Astrocyte (in vitro differentiated cells and primary cell): ENCODE data around the gene CACNA2D4. TPM values are rescaled to one million over a fixed set of nuclear protein-coding genes. Genes with fewer than 3 reads are reported as not detected.

Source experiments
- DNase-seq: peaks from one replicate; pipeline ENCODE4 v3.0.0-alpha.2; 2010; ENCODE audit warnings: low read depth
- FAIRE-seq: peaks from 2 replicates; lab custom pipeline; 2011; peaks lifted over from hg19 to GRCh38; lab: Jason Lieb, UNC
- H2AFZ ChIP-seq: 2 replicates; pipeline ENCODE4 v1.6.0; 2012; ENCODE audit warnings: low read depth, low read length, inconsistent platforms
- H3K27ac ChIP-seq: 2 replicates; pipeline ENCODE4 v1.5.1; 2011; ENCODE audit warnings: low read depth, low read length, inconsistent platforms
- H3K27me3 ChIP-seq: 2 replicates; pipeline ENCODE4 v1.6.0; 2011; ENCODE audit warnings: low read length, inconsistent platforms; ENCODE audit not compliant: insufficient read depth
- H3K36me3 ChIP-seq: 2 replicates; pipeline ENCODE4 v1.5.1; 2011; ENCODE audit warnings: low read length, inconsistent platforms; ENCODE audit not compliant: insufficient read depth
- H3K4me1 ChIP-seq: 2 replicates; pipeline ENCODE4 v1.5.1; 2011; ENCODE audit warnings: low read length, inconsistent platforms; ENCODE audit not compliant: insufficient read depth
- H3K4me2 ChIP-seq: 2 replicates; pipeline ENCODE4 v1.6.0; 2012; ENCODE audit warnings: low read length, inconsistent platforms
- H3K4me3 ChIP-seq: 2 replicates; pipeline ENCODE4 v1.5.1; 2011; ENCODE audit warnings: low read depth, mild to moderate bottlenecking, low read length, inconsistent platforms; ENCODE audit not compliant: insufficient read depth
- H3K79me2 ChIP-seq: 2 replicates; pipeline ENCODE4 v1.6.0; 2012; ENCODE audit warnings: mild to moderate bottlenecking, low read length, inconsistent platforms; ENCODE audit not compliant: insufficient read depth
- H3K9ac ChIP-seq: 2 replicates; pipeline ENCODE4 v1.6.0; 2012; ENCODE audit warnings: mild to moderate bottlenecking, low read length, inconsistent platforms
- H3K9me3 ChIP-seq: 2 replicates; pipeline ENCODE4 v1.5.1; 2012; ENCODE audit warnings: low read depth, mild to moderate bottlenecking, low read length, inconsistent platforms; ENCODE audit not compliant: insufficient read depth
- H4K20me1 ChIP-seq: 2 replicates; pipeline ENCODE4 v1.6.0; 2012; ENCODE audit warnings: low read length, inconsistent platforms; ENCODE audit not compliant: insufficient read depth
- H3K27ac Mint-ChIP-seq: one replicate; pipeline ENCODE4 v1.8.0; 2021; ENCODE audit warnings: mild to moderate bottlenecking, mixed read lengths; ENCODE audit not compliant: unreplicated experiment
- H3K27me3 Mint-ChIP-seq: one replicate; pipeline ENCODE4 v1.8.0; 2021; ENCODE audit warnings: low read depth, mixed read lengths; ENCODE audit not compliant: unreplicated experiment
- H3K36me3 Mint-ChIP-seq: one replicate; pipeline ENCODE4 v1.8.0; 2021; ENCODE audit warnings: low read depth, mixed read lengths; ENCODE audit not compliant: unreplicated experiment
- H3K4me1 Mint-ChIP-seq: one replicate; pipeline ENCODE4 v1.8.0; 2021; ENCODE audit warnings: low read depth, mixed read lengths; ENCODE audit not compliant: unreplicated experiment
- H3K4me3 Mint-ChIP-seq: one replicate; pipeline ENCODE4 v1.8.0; 2021; ENCODE audit warnings: mild to moderate bottlenecking, moderate library complexity, mixed read lengths; ENCODE audit not compliant: unreplicated experiment
- H3K9me3 Mint-ChIP-seq: one replicate; pipeline ENCODE4 v1.8.0; 2021; ENCODE audit warnings: mild to moderate bottlenecking, mixed read lengths; ENCODE audit not compliant: unreplicated experiment
- CTCF ChIP-seq: IDR thresholded peaks from 2 replicates; pipeline ENCODE4 v1.5.1; 2011; ENCODE audit warnings: low read depth, mild to moderate bottlenecking, inconsistent platforms, low read length, moderate library complexity; ENCODE audit not compliant: insufficient read depth
- EZH2 ChIP-seq: IDR thresholded peaks from 2 replicates; pipeline ENCODE4 v1.6.1; 2012; ENCODE audit warnings: mild to moderate bottlenecking, low read length, inconsistent platforms; ENCODE audit not compliant: insufficient read depth
- total RNA-seq: library from RNA; stranded (reverse); gene quantifications from 2 replicates; pipeline ENCODE4 v1.2.1, GENCODE V29; 2021

Gene CACNA2D4
- total RNA-seq, 1 donor from 2014 or later = 0.09 TPM

GRCh38 chr12:1836854-1837421 lies 81.5 kb downstream of the CACNA2D4 start:
- no peaks in the 10 kb centered on the region for H3K36me3 Mint-ChIP-seq
- Histone ChIP-seq H3K4me2 (no peak overlapping the region), H2AFZ (no peak overlapping the region), H3K9ac (no peak overlapping the region), H3K27ac (no peak overlapping the region), H3K27me3 (peaks cover 39% of the 10 kb centered on the region), H3K79me2 (no peaks in the 10 kb centered on the region), H3K4me1 (peaks cover 11% of the 10 kb centered on the region), H3K36me3 (no peaks in the 10 kb centered on the region), H3K4me3 (no peak overlapping the region), H3K9me3 (no peaks in the 10 kb centered on the region), H4K20me1 (no peaks in the 10 kb centered on the region)
- TF ChIP-seq CTCF = no peak
- TF ChIP-seq EZH2 = no peak
- FAIRE-seq (no peak), DNase-seq (no peak)
- no peak overlapping the region for H3K27ac Mint-ChIP-seq
- no peaks in the 10 kb centered on the region for H3K9me3 Mint-ChIP-seq
- H3K4me3 Mint-ChIP-seq = no peak overlapping the region
- peaks cover 55% of the 10 kb centered on the region for H3K27me3 Mint-ChIP-seq
- peaks cover 13% of the 10 kb centered on the region for H3K4me1 Mint-ChIP-seq

GRCh38 chr12:1836241-1836803 lies 82.1 kb downstream of the CACNA2D4 start:
- H3K27ac Mint-ChIP-seq = no peak overlapping the region
- TF ChIP-seq CTCF = no peak
- no peak for TF ChIP-seq EZH2
- Histone ChIP-seq H4K20me1 (no peaks in the 10 kb centered on the region), H2AFZ (no peak overlapping the region), H3K9me3 (no peaks in the 10 kb centered on the region), H3K9ac (no peak overlapping the region), H3K27me3 (peaks cover 38% of the 10 kb centered on the region), H3K4me1 (peaks cover 11% of the 10 kb centered on the region), H3K79me2 (no peaks in the 10 kb centered on the region), H3K36me3 (no peaks in the 10 kb centered on the region), H3K4me3 (no peak overlapping the region), H3K27ac (no peak overlapping the region), H3K4me2 (no peak overlapping the region)
- no peak for FAIRE-seq
- H3K36me3 Mint-ChIP-seq = no peaks in the 10 kb centered on the region
- peaks cover 13% of the 10 kb centered on the region for H3K4me1 Mint-ChIP-seq
- no peaks in the 10 kb centered on the region for H3K9me3 Mint-ChIP-seq
- peaks cover 55% of the 10 kb centered on the region for H3K27me3 Mint-ChIP-seq
- H3K4me3 Mint-ChIP-seq = no peak overlapping the region
- DNase-seq = no peak
